Measurements from ENCODE around the gene PRKAR2B. TPM values are rescaled to one million over a fixed set of nuclear protein-coding genes. Genes with fewer than 3 reads are reported as not detected.

Gene PRKAR2B
- total RNA-seq, 3 donors from 2014 or later (not counting 1 experiment from before 2014, with no cell fraction given), result 2.1 to 14.3 (median 4.0) TPM

GRCh38 chr7:107170051-107170915 lies 125.8 kb downstream of the PRKAR2B start:
- H3K4me1 Mint-ChIP-seq, result peaks cover 54 to 67% of the 10 kb centered on the region in 2 donors
- peaks cover 2 to 4% of the 10 kb centered on the region in 2 donors for H3K27me3 Mint-ChIP-seq (ENCODE audit: low read depth in 2 of 2)
- H3K36me3 Mint-ChIP-seq, result no peaks in the 10 kb centered on the region
- Histone ChIP-seq H3K36me3 (ENCODE audit: control insufficient read depth, insufficient read depth, low read length) (no peaks in the 10 kb centered on the region), H3K27me3 (ENCODE audit: control insufficient read depth, insufficient read depth, low read length) (no peaks in the 10 kb centered on the region), H3K4me1 (ENCODE audit: control insufficient read depth, insufficient read depth, low read length) (peaks cover 11% of the 10 kb centered on the region), H3K4me3 (ENCODE audit: low read length) (peak overlapping the region; percentile 96), H3K27ac (ENCODE audit: low read length) (peak overlapping the region; percentile 99), H3K9me3 (ENCODE audit: control insufficient read depth, insufficient read depth, low read length) (no peaks in the 10 kb centered on the region)
- no peaks in the 10 kb centered on the region for H3K9me3 Mint-ChIP-seq
- TF ChIP-seq CTCF (IDR thresholded peaks at IDR 0.05), result no peak
- intact Hi-C loops (cut with micrococcal nuclease), result no loop called here
- peak overlapping the region; percentile 99 to 100 for H3K27ac Mint-ChIP-seq
- peak overlapping the region; percentile 95 for H3K4me3 Mint-ChIP-seq
- ATAC-seq (no peak), DNase-seq (no peak)
- 8% methylated on average over 10 of the region's 13 CpGs for WGBS (ENCODE audit: insufficient coverage)

GRCh38 chr7:107171496-107171895 lies 127.0 kb downstream of the PRKAR2B start:
- peaks cover 14% of the 10 kb centered on the region for H3K4me1 ChIP-seq (ENCODE audit: control insufficient read depth, insufficient read depth, low read length)
- Mint-ChIP-seq H3K4me3 (peak overlapping the region; percentile 37), H3K36me3 (no peaks in the 10 kb centered on the region), H3K27ac (no peak overlapping the region), H3K4me1 (peaks cover 55 to 72% of the 10 kb centered on the region in 2 donors), H3K9me3 (no peaks in the 10 kb centered on the region), H3K27me3 (ENCODE audit: low read depth in 2 of 2) (no peaks in the 10 kb centered on the region)
- intact Hi-C loops (cut with micrococcal nuclease), result no loop called here
- H3K4me3 ChIP-seq (ENCODE audit: low read length), result no peak overlapping the region
- H3K9me3 ChIP-seq (ENCODE audit: control insufficient read depth, insufficient read depth, low read length), result no peaks in the 10 kb centered on the region
- no peak overlapping the region for H3K27ac ChIP-seq (ENCODE audit: low read length)
- no peak for TF ChIP-seq CTCF (IDR thresholded peaks at IDR 0.05)
- 95% methylated on average over 11 of the region's 12 CpGs for WGBS (ENCODE audit: insufficient coverage)
- ATAC-seq, result no peak
- H3K36me3 ChIP-seq (ENCODE audit: control insufficient read depth, insufficient read depth, low read length), result no peaks in the 10 kb centered on the region
- no peak for DNase-seq
- H3K27me3 ChIP-seq (ENCODE audit: control insufficient read depth, insufficient read depth, low read length), result no peaks in the 10 kb centered on the region

GRCh38 chr7:107172276-107173032 lies 127.9 kb downstream of the PRKAR2B start:
- H3K4me3 ChIP-seq (ENCODE audit: low read length), result no peak overlapping the region
- TF ChIP-seq CTCF (IDR thresholded peaks at IDR 0.05), result no peak
- no peaks in the 10 kb centered on the region for H3K9me3 Mint-ChIP-seq
- no peaks in the 10 kb centered on the region for H3K27me3 ChIP-seq (ENCODE audit: control insufficient read depth, insufficient read depth, low read length)
- intact Hi-C loops (cut with micrococcal nuclease), result no loop called here
- no peak overlapping the region for H3K4me3 Mint-ChIP-seq
- no peak overlapping the region for H3K27ac ChIP-seq (ENCODE audit: low read length)
- no peaks in the 10 kb centered on the region for H3K27me3 Mint-ChIP-seq (ENCODE audit: low read depth in 2 of 2)
- peaks cover 14% of the 10 kb centered on the region for H3K4me1 ChIP-seq (ENCODE audit: control insufficient read depth, insufficient read depth, low read length)
- H3K36me3 ChIP-seq (ENCODE audit: control insufficient read depth, insufficient read depth, low read length), result peaks cover 4% of the 10 kb centered on the region
- peak overlapping the region; percentile 35 to 67 for H3K27ac Mint-ChIP-seq
- H3K9me3 ChIP-seq (ENCODE audit: control insufficient read depth, insufficient read depth, low read length), result no peaks in the 10 kb centered on the region
- H3K36me3 Mint-ChIP-seq, result no peaks in the 10 kb centered on the region
- H3K4me1 Mint-ChIP-seq, result peaks cover 60 to 77% of the 10 kb centered on the region in 2 donors
- ATAC-seq, result no peak
- 92% methylated on average over 2 of the region's 4 CpGs for WGBS (ENCODE audit: insufficient coverage)
- no peak for DNase-seq
